ENCODE results near the gene SPNS2. TPM values are rescaled to one million over a fixed set of nuclear protein-coding genes. Genes with fewer than 3 reads are reported as not detected.
"Not testable (repeated sequence)": the region's sequence is repeated elsewhere in the genome, so short reads cannot be mapped to it uniquely, and the experiment has no call there.

The SPNS2 gene
- total RNA-seq, 4 donors from 2014 or later: 8.7 to 72.0 (median 18.2) TPM

GRCh38 chr17:4574448-4575045 lies 75.9 kb downstream of the SPNS2 start:
- in situ Hi-C loops (cut with MboI; ENCODE audit: low pct_ligation_motif_present in 1 of 4, low pct_unique_long_range_greater_than_20kb in 1 of 4, low sequenced_read_pairs in 3 of 4) (loop anchor here in 2 of 4 donors (10.0 kb wide), 1 partner anchor 50 kb away; no protein-coding TSS in a partner anchor), intact Hi-C loops (cut with DNase I; ENCODE audit: low total_unique reads) (no loop called here)
- Histone ChIP-seq H3K4me3 (no peak overlapping the region), H3K4me1 (no peaks in the 10 kb centered on the region), H3K36me3 (no peaks in the 10 kb centered on the region), H3K9me3 (no peaks in the 10 kb centered on the region), H3K27me3 (no peaks in the 10 kb centered on the region), H3K27ac (no peak overlapping the region)
- DNase-seq: no peak
- 80 to 99% methylated on average over 2 to 9 of the region's 9 CpGs for WGBS, 2 donors (ENCODE audit: low coverage in 1 of 2)
- TF ChIP-seq EP300 (IDR thresholded peaks at IDR 0.05; ENCODE audit: low read depth) (no peak), POLR2AphosphoS5 (IDR thresholded peaks at IDR 0.05) (no peak), POLR2A (IDR thresholded peaks at IDR 0.05) (no peak), CTCF (IDR thresholded peaks at IDR 0.05) (no peak)

- WGBS, 2 donors (ENCODE audit: low coverage in 1 of 2): 70 to 74% methylated on average over 6 of the region's 6 CpGs
Measured at GRCh38 chr17:4576161-4576558, 77.5 kb downstream of the SPNS2 start.

GRCh38 chr17:4576729-4577322 lies 78.1 kb downstream of the SPNS2 start:
- H3K9me3 ChIP-seq: no peaks in the 10 kb centered on the region
- intact Hi-C loops (cut with DNase I; ENCODE audit: low total_unique reads) (no loop called here), in situ Hi-C loops (cut with MboI; ENCODE audit: low pct_ligation_motif_present in 1 of 4, low pct_unique_long_range_greater_than_20kb in 1 of 4, low sequenced_read_pairs in 3 of 4) (loop anchor here in 2 of 4 donors (10.0 kb wide), 1 partner anchor 48 kb away; no protein-coding TSS in a partner anchor)
- TF ChIP-seq POLR2A (IDR thresholded peaks at IDR 0.05): no peak
- no peak for TF ChIP-seq EP300 (IDR thresholded peaks at IDR 0.05; ENCODE audit: low read depth)
- no peak for TF ChIP-seq CTCF (IDR thresholded peaks at IDR 0.05)
- no peak for TF ChIP-seq POLR2AphosphoS5 (IDR thresholded peaks at IDR 0.05)
- WGBS, 2 donors (ENCODE audit: low coverage in 1 of 2): 79% methylated on average over 17 of the region's 18 CpGs; no CpG with 5 or more reads in 1 of the 2 donors
- H3K27me3 ChIP-seq: peaks cover 4% of the 10 kb centered on the region
- no peak for DNase-seq
- no peak overlapping the region for H3K27ac ChIP-seq
- no peak overlapping the region for H3K4me3 ChIP-seq
- H3K4me1 ChIP-seq: no peaks in the 10 kb centered on the region
- no peaks in the 10 kb centered on the region for H3K36me3 ChIP-seq

More at GRCh38 chr17:4576161-4576558, 77.5 kb downstream of the SPNS2 start:
- no peak overlapping the region for H3K4me3 ChIP-seq
- H3K4me1 ChIP-seq: no peaks in the 10 kb centered on the region
- no peaks in the 10 kb centered on the region for H3K9me3 ChIP-seq
- intact Hi-C loops (cut with DNase I; ENCODE audit: low total_unique reads) (no loop called here), in situ Hi-C loops (cut with MboI; ENCODE audit: low pct_ligation_motif_present in 1 of 4, low pct_unique_long_range_greater_than_20kb in 1 of 4, low sequenced_read_pairs in 3 of 4) (loop anchor here in 2 of 4 donors (10.0 kb wide), 1 partner anchor 49 kb away; no protein-coding TSS in a partner anchor)
- no peaks in the 10 kb centered on the region for H3K27me3 ChIP-seq
- H3K27ac ChIP-seq: no peak overlapping the region
- H3K36me3 ChIP-seq: no peaks in the 10 kb centered on the region
- DNase-seq: no peak
- TF ChIP-seq POLR2A (IDR thresholded peaks at IDR 0.05) (no peak), CTCF (IDR thresholded peaks at IDR 0.05) (no peak), EP300 (IDR thresholded peaks at IDR 0.05; ENCODE audit: low read depth) (no peak), POLR2AphosphoS5 (IDR thresholded peaks at IDR 0.05) (no peak)

- no peaks in the 10 kb centered on the region for H3K36me3 ChIP-seq
- no peak for DNase-seq
- no peaks in the 10 kb centered on the region for H3K4me1 ChIP-seq
- intact Hi-C loops (cut with DNase I; ENCODE audit: low total_unique reads) (no loop called here), in situ Hi-C loops (cut with MboI; ENCODE audit: low pct_ligation_motif_present in 1 of 4, low pct_unique_long_range_greater_than_20kb in 1 of 4, low sequenced_read_pairs in 3 of 4) (loop anchor here in 2 of 4 donors (10.0 kb wide), 1 partner anchor 47 kb away; no protein-coding TSS in a partner anchor)
- TF ChIP-seq EP300 (IDR thresholded peaks at IDR 0.05; ENCODE audit: low read depth): no peak
- no peak for TF ChIP-seq CTCF (IDR thresholded peaks at IDR 0.05)
- TF ChIP-seq POLR2A (IDR thresholded peaks at IDR 0.05): no peak
- TF ChIP-seq POLR2AphosphoS5 (IDR thresholded peaks at IDR 0.05): no peak
- H3K4me3 ChIP-seq: no peak overlapping the region
- no peak overlapping the region for H3K27ac ChIP-seq
- peaks cover 11% of the 10 kb centered on the region for H3K27me3 ChIP-seq
- WGBS, 2 donors (ENCODE audit: low coverage in 1 of 2): 82% methylated on average over 8 of the region's 8 CpGs; no CpG with 5 or more reads in 1 of the 2 donors
- no peaks in the 10 kb centered on the region for H3K9me3 ChIP-seq
Measured at GRCh38 chr17:4577386-4577993, 78.8 kb downstream of the SPNS2 start.

GRCh38 chr17:4578349-4578748 lies 79.7 kb downstream of the SPNS2 start:
- DNase-seq; H3K4me1 ChIP-seq; intact Hi-C loops (cut with DNase I; ENCODE audit: low total_unique reads); H3K36me3 ChIP-seq; H3K9me3 ChIP-seq; H3K27ac ChIP-seq; H3K4me3 ChIP-seq: not testable (repeated sequence)
- WGBS, 2 donors (ENCODE audit: low coverage in 1 of 2): 94% methylated on average over 13 of the region's 24 CpGs; no CpG with 5 or more reads in 1 of the 2 donors
- H3K27me3 ChIP-seq: peaks cover 19% of the 10 kb centered on the region
- in situ Hi-C loops (cut with MboI; ENCODE audit: low pct_ligation_motif_present in 1 of 4, low pct_unique_long_range_greater_than_20kb in 1 of 4, low sequenced_read_pairs in 3 of 4): loop anchor here in 2 of 4 donors (10.0 kb wide), 1 partner anchor 46 kb away; no protein-coding TSS in a partner anchor
